Mesothelial cell of epicardium (in vitro differentiated cells): ENCODE measurements around the gene C1orf52. TPM values are rescaled to one million over a fixed set of nuclear protein-coding genes. Genes with fewer than 3 reads are reported as not detected.
A peak's percentile ranks its signal among the peaks of the same experiment; 100 is the strongest.

ENCODE experiments used
- DNase-seq, 2 experiments: peaks; one replicate each; pipeline ENCODE4 v3.0.0; 2021; ENCODE audit warnings: low spot score in 2 of 2; ENCODE audit not compliant: unreplicated experiment in 2 of 2
- H3K27ac Mint-ChIP-seq: 2 replicates; pipeline ENCODE4 v1.8.0; 2021; ENCODE audit warnings: mixed read lengths
- H3K27me3 Mint-ChIP-seq: 2 replicates; pipeline ENCODE4 v1.8.0; 2021; ENCODE audit warnings: low read depth, mixed read lengths
- H3K36me3 Mint-ChIP-seq: 2 replicates; pipeline ENCODE4 v1.8.0; 2021; ENCODE audit warnings: mixed read lengths
- H3K4me1 Mint-ChIP-seq: 2 replicates; pipeline ENCODE4 v1.8.0; 2021; ENCODE audit warnings: mixed read lengths
- H3K4me3 Mint-ChIP-seq: 2 replicates; pipeline ENCODE4 v1.8.0; 2021; ENCODE audit warnings: mild to moderate bottlenecking, moderate library complexity, mixed read lengths
- H3K9me3 Mint-ChIP-seq: 2 replicates; pipeline ENCODE4 v1.8.0; 2021; ENCODE audit warnings: mixed read lengths
- CTCF ChIP-seq: fragments of 200-600 bp; sonication (generic); IDR thresholded peaks from one replicate; pipeline ENCODE4 v1.5.0; 2021; ENCODE audit warnings: antibody characterized with exemption; ENCODE audit not compliant: unreplicated experiment
- total RNA-seq: library from RNA; stranded (reverse); gene quantifications from 3 replicates; pipeline ENCODE4 v1.2.1, GENCODE V29; 2021

Gene C1orf52
- total RNA-seq, 1 donor from 2014 or later = 48.2 TPM

- no peak for DNase-seq
- TF ChIP-seq CTCF = no peak
- Mint-ChIP-seq H3K36me3 (peaks cover 25% of the 10 kb centered on the region), H3K27ac (no peak overlapping the region), H3K27me3 (no peaks in the 10 kb centered on the region), H3K4me3 (no peak overlapping the region), H3K9me3 (no peaks in the 10 kb centered on the region), H3K4me1 (peaks cover 5% of the 10 kb centered on the region)
These were observed 9.5 kb upstream of the C1orf52 start for GRCh38 chr1:85268801-85269585.

GRCh38 chr1:85267313-85267712, 7.9 kb upstream of the C1orf52 start:
- H3K9me3 Mint-ChIP-seq = peaks cover 6% of the 10 kb centered on the region
- no peak overlapping the region for H3K4me3 Mint-ChIP-seq
- H3K27me3 Mint-ChIP-seq = no peaks in the 10 kb centered on the region
- no peaks in the 10 kb centered on the region for H3K4me1 Mint-ChIP-seq
- H3K27ac Mint-ChIP-seq = no peak overlapping the region
- no peak for DNase-seq
- TF ChIP-seq CTCF = no peak
- peaks cover 31% of the 10 kb centered on the region for H3K36me3 Mint-ChIP-seq

GRCh38 chr1:85264150-85264549, 4.7 kb upstream of the C1orf52 start:
- Mint-ChIP-seq H3K36me3 (peaks cover 25% of the 10 kb centered on the region), H3K27ac (no peak overlapping the region), H3K27me3 (no peaks in the 10 kb centered on the region), H3K4me3 (no peak overlapping the region), H3K9me3 (peaks cover 18% of the 10 kb centered on the region), H3K4me1 (peaks cover 5% of the 10 kb centered on the region)
- DNase-seq = no peak
- no peak for TF ChIP-seq CTCF

- Mint-ChIP-seq H3K4me1 (peaks cover 13% of the 10 kb centered on the region), H3K9me3 (peaks cover 18% of the 10 kb centered on the region), H3K27me3 (no peaks in the 10 kb centered on the region), H3K4me3 (no peak overlapping the region), H3K36me3 (peaks cover 22% of the 10 kb centered on the region), H3K27ac (no peak overlapping the region)
- no peak for DNase-seq
- no peak for TF ChIP-seq CTCF
These were observed 3.5 kb upstream of the C1orf52 start for GRCh38 chr1:85262985-85263384.

- no peak for DNase-seq
- Mint-ChIP-seq H3K36me3 (peaks cover 34% of the 10 kb centered on the region), H3K4me1 (peaks cover 26% of the 10 kb centered on the region), H3K9me3 (peaks cover 18% of the 10 kb centered on the region), H3K27me3 (no peaks in the 10 kb centered on the region), H3K4me3 (peak overlapping the region; percentile 98), H3K27ac (peak overlapping the region; percentile 53)
- TF ChIP-seq CTCF = peak; percentile 40
These were observed 431 bp upstream of the C1orf52 start for GRCh38 chr1:85259912-85260274.
